SU-DHL-6 (cell line): ENCODE results near the gene CLMN.

Source experiments
- EZH2phosphoT487 ChIP-seq: fragments of 200-600 bp; sonication (generic), shearing (Covaris generic); conservative IDR thresholded peaks from 2 replicates; pipeline ENCODE4 v1.6.1; 2018; ENCODE audit warnings: mild to moderate bottlenecking, antibody characterized with exemption, low read length, moderate library complexity, mixed read lengths
- TF ChIP-seq, protein P1 (sequence below): fragments of 200-600 bp; sonication (generic); IDR thresholded peaks from one replicate; pipeline ENCODE4 v1.5.1; 2017; ENCODE audit warnings: antibody characterized with exemption, mild to moderate bottlenecking, low read length, moderate library complexity; ENCODE audit not compliant: insufficient read depth, poor library complexity, severe bottlenecking

DNA sequence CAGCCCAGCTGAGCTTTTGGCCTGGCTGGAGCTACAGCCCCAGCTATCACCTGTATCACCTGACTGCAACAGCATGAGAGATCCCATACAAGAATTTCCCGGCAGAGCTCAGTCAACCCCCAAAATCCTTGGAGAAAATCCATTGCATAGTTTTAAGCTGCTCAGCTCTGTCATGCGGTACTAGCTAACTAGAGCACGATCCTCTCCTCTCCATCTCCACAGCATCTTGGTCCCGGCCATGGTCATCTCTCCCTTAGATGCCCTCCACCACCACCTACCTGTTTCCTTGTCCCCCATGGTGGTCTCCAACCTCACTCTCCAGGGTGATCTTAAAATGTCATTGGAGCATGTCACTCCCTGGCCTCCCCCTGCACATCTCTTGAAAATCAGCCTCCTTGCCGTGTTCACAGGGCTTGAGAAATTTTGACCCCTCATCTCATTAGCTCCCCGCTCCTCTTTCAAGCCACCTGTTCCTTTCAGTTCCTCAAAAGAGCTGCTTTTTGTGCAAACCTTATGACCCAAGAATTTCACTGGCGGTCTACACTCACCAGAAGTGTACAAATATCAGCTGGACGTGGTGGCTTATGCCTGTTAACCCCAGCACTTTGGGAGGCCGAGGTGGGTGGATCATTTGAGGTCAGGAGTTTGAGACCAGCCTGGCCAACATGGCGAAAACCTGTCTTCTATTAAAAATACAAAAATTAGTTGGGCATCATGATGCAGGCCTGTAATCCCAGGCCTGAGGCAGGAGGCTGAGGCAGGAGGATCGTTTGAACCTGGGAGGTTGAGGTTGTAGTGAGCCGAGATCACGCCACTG lies 8.1 kb upstream of the CLMN start:
- TF ChIP-seq, protein P1, sequence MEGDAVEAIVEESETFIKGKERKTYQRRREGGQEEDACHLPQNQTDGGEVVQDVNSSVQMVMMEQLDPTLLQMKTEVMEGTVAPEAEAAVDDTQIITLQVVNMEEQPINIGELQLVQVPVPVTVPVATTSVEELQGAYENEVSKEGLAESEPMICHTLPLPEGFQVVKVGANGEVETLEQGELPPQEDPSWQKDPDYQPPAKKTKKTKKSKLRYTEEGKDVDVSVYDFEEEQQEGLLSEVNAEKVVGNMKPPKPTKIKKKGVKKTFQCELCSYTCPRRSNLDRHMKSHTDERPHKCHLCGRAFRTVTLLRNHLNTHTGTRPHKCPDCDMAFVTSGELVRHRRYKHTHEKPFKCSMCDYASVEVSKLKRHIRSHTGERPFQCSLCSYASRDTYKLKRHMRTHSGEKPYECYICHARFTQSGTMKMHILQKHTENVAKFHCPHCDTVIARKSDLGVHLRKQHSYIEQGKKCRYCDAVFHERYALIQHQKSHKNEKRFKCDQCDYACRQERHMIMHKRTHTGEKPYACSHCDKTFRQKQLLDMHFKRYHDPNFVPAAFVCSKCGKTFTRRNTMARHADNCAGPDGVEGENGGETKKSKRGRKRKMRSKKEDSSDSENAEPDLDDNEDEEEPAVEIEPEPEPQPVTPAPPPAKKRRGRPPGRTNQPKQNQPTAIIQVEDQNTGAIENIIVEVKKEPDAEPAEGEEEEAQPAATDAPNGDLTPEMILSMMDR, result no peak
- no peak for TF ChIP-seq EZH2phosphoT487
